HEK293 (cell line): ENCODE results near the gene PRMT2.
"Not testable (repeated sequence)": the region's sequence is repeated elsewhere in the genome, so short reads cannot be mapped to it uniquely, and the experiment has no call there.

Experiments used
- CTCF ChIA-PET: fragments of 350-600 bp; formaldehyde crosslinking; extraction: SDS; loops from one replicate; lab custom pipeline; 2021; ENCODE audit warnings: antibody characterized with exemption; lab: Yijun Ruan, JAX
- POLR2A ChIA-PET: fragments of 300-600 bp; formaldehyde crosslinking; extraction: SDS; loops from one replicate; lab custom pipeline; 2020; ENCODE audit warnings: antibody characterized with exemption, inconsistent platforms; lab: Yijun Ruan, JAX
- H3K27ac ChIP-seq: fragments of 200-500 bp; sonication (Bioruptor generic); 2 replicates; pipeline ENCODE4 v1.5.1; 2014; ENCODE audit warnings: low read depth, low read length, control low read depth, inconsistent platforms; ENCODE audit errors: extremely low read depth
- H3K36me3 ChIP-seq, 2 experiments: fragments of 200-500 bp in 1 of 2; sonication (Bioruptor generic) in 1 of 2; 1 replicate in 1 of 2; 2 replicates in 1 of 2; pipeline ENCODE4 v1.5.1; 2014 to 2017; ENCODE audit warnings: inconsistent platforms in 2 of 2, low read length in 2 of 2; ENCODE audit not compliant: control insufficient read depth in 2 of 2, insufficient read depth in 1 of 2
- H3K4me1 ChIP-seq: fragments of 200-500 bp; sonication (Bioruptor generic); 2 replicates; pipeline ENCODE4 v1.5.1; 2014; ENCODE audit warnings: mild to moderate bottlenecking, low read length, inconsistent platforms; ENCODE audit not compliant: control insufficient read depth, insufficient read depth
- H3K4me3 ChIP-seq: 2 replicates; pipeline ENCODE4 v1.5.1; 2011; ENCODE audit warnings: low read depth, mild to moderate bottlenecking, control low read depth, low read length, moderate library complexity
- H3K9me3 ChIP-seq: fragments of 200-500 bp; sonication (Bioruptor generic); 2 replicates; pipeline ENCODE4 v1.5.1; 2014; ENCODE audit warnings: low read depth, low read length, inconsistent platforms; ENCODE audit not compliant: control insufficient read depth, insufficient read depth
- ZNF146 ChIP-seq: fragments of 450-650 bp; formaldehyde crosslinking; IDR thresholded peaks from 2 replicates; pipeline ENCODE4 v1.5.1; 2016; ENCODE audit warnings: missing biosample characterization, missing genetic modification characterization
- ZNF664 ChIP-seq: fragments of 450-650 bp; formaldehyde crosslinking; IDR thresholded peaks from 2 replicates; pipeline ENCODE4 v1.5.1; 2016; ENCODE audit warnings: missing biosample characterization, missing genetic modification characterization

PRMT2 gene

DNA sequence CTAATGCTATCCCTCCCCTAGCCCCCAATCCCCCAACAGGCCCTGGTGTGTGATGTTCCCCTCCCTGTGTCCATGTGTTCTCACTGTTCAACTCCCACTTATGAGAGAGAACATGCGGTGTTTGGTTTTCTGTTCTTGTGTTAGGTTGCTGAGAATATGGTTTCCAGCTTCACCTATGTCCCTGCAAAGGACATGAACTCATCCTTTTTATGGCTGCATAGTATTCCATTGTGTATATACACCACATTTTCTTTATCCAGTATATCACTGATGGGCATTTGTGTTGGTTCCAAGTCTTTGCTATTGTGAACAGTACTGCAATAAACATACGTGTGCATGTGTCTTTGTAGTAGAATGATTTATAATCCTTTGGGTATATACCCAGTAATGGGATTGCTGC lies 41.1 kb downstream of the PRMT2 start:
- H3K27ac ChIP-seq, H3K9me3 ChIP-seq, H3K4me3 ChIP-seq, H3K4me1 ChIP-seq, CTCF ChIA-PET, H3K36me3 ChIP-seq, POLR2A ChIA-PET: not testable (repeated sequence)
- peak; percentile 99 for TF ChIP-seq ZNF146 (tag by site-specific recombination)

DNA sequence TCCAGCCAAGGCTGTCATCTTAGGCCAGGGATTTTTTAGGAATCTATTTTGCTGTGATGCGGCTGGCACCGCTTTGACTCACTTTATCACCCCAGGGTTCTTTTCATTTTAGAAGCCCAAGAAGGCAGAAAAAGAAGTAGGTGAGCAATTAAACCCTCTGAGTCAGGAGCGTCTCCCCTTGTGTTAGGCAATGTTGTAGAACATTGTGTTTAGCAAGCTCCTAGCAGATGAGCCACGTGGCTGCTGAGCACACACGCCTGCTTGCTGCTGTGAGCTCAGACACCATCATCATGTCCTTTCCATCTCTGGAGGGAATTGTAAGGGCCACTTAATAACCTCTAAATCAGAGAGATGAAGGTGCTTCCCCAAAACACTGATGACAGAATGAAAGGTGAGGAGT lies 46.1 kb downstream of the PRMT2 start:
- H3K27ac ChIP-seq, H3K4me1 ChIP-seq, POLR2A ChIA-PET, H3K9me3 ChIP-seq, H3K36me3 ChIP-seq, CTCF ChIA-PET, H3K4me3 ChIP-seq: not testable (repeated sequence)
- peak; percentile 63; the same call in 1 of the 2 replicates for TF ChIP-seq ZNF664 (tag by site-specific recombination)

DNA sequence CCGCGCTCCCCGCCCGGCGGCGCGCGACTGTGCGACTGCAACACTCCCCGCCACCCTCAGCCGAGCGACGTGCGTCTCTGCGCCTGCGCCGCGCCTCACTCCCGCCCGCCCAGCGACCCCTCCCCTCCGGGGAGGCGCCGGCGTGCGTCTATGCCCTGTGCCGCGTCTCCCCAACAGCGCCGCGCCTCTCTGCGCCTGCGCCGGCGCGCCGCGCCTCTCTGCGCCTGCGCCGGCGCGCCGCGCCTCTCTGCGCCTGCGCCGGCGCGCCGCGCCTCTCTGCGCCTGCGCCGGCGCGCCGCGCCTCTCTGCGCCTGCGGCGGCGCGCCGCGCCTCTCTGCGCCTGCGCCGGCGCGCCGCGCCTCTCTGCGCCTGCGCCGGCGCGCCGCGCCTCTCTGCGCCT lies 63.2 kb downstream of the PRMT2 start:
- H3K4me1 ChIP-seq, CTCF ChIA-PET, H3K36me3 ChIP-seq, H3K4me3 ChIP-seq, H3K9me3 ChIP-seq, H3K27ac ChIP-seq, POLR2A ChIA-PET: not testable (repeated sequence)

DNA sequence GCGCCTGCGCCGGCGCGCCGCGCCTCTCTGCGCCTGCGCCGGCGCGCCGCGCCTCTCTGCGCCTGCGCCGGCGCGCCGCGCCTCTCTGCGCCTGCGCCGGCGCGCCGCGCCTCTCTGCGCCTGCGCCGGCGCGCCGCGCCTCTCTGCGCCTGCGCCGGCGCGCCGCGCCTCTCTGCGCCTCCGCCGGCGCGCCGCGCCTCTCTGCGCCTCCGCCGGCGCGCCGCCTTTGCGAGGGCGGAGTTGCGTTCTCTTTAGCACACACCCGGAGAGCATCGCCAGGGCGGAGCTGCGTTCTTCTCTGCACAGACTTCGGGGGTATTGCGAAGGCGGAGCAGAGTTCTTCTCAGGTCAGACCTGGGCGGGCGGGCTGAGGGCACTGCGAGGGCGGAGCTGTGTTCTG lies 63.6 kb downstream of the PRMT2 start:
- CTCF ChIA-PET, H3K4me1 ChIP-seq, POLR2A ChIA-PET: not testable (repeated sequence)

More for the DNA sequence above, 63.6 kb downstream of the PRMT2 start:
- not testable (repeated sequence) for H3K9me3 ChIP-seq, H3K4me3 ChIP-seq, H3K27ac ChIP-seq, H3K36me3 ChIP-seq
